Activated B cell treated with CpG ODN at 0.5 μM for 24 hours (primary cell): ENCODE measurements around the gene ZPBP2. TPM values are rescaled to one million over a fixed set of nuclear protein-coding genes. Genes with fewer than 3 reads are reported as not detected.

Experiments used
- ATAC-seq: fragments of 200-7000 bp; cut with Tn5 transposase; one replicate; pipeline ENCODE4 v1.10.0; 2021; ENCODE audit warnings: low read depth, mild to moderate bottlenecking, moderate library complexity
- CTCF ChIA-PET: fragments of 350-600 bp; sonication (Branson Sonifier 250); formaldehyde crosslinking; loops from one replicate; lab custom pipeline; 2021; ENCODE audit warnings: antibody characterized with exemption; lab: Charles Lee
- POLR2A ChIA-PET: fragments of 350-600 bp; sonication (Branson Sonifier 250); formaldehyde crosslinking; loops from one replicate; lab custom pipeline; 2021; ENCODE audit warnings: antibody characterized with exemption; lab: Charles Lee
- DNase-seq: peaks from one replicate; pipeline ENCODE4 v3.0.0; 2022
- H3K27ac Mint-ChIP-seq: one replicate; pipeline ENCODE4 v1.8.0; 2020; ENCODE audit warnings: mixed read lengths
- H3K27me3 Mint-ChIP-seq: one replicate; pipeline ENCODE4 v1.8.0; 2021; ENCODE audit warnings: mixed read lengths
- H3K36me3 Mint-ChIP-seq: one replicate; pipeline ENCODE4 v1.8.0; 2021; ENCODE audit warnings: low read depth, mixed read lengths
- H3K4me1 Mint-ChIP-seq: one replicate; pipeline ENCODE4 v1.8.0; 2021; ENCODE audit warnings: mixed read lengths
- H3K4me3 Mint-ChIP-seq: one replicate; pipeline ENCODE4 v1.8.0; 2020; ENCODE audit warnings: mild to moderate bottlenecking, mixed read lengths
- H3K9me3 Mint-ChIP-seq: one replicate; pipeline ENCODE4 v1.8.0; 2020; ENCODE audit warnings: mixed read lengths
- CTCF ChIP-seq: fragments of 200-600 bp; IDR thresholded peaks from one replicate; pipeline ENCODE4 v1.8.0; 2022; ENCODE audit warnings: antibody characterized with exemption, mild to moderate bottlenecking
- intact Hi-C: fragments of 100-400 bp; cut with micrococcal nuclease; formaldehyde crosslinking; loops from one replicate; pipeline ENCODE4 v1.15.1; 2024
- total RNA-seq: library from RNA; stranded (reverse); gene quantifications from 2 replicates; pipeline ENCODE4 v1.2.3, GENCODE V29; 2022

ZPBP2 gene
- total RNA-seq, 1 donor from 2014 or later, result 1.2 TPM

- peaks cover 43% of the 10 kb centered on the region for H3K36me3 Mint-ChIP-seq
- CTCF ChIA-PET, result interaction anchor here (0.9 to 2.6 kb wide), 10 partner anchors 17 to 243 kb away, joined by 3 to 26 read pairs (median 4); partner anchors contain the start of gene MIEN1
- peak within 1 kb of the TSS; percentile 99 for H3K27ac Mint-ChIP-seq
- peaks cover 71% of the 10 kb centered on the region for H3K4me1 Mint-ChIP-seq
- intact Hi-C loops, result loop anchor here (1.0 to 10.0 kb wide), 9 partner anchors 42 to 1159 kb away; partner anchors contain the start of genes MIEN1, MLLT6, PGAP3 and PSMD3
- no peak for TF ChIP-seq CTCF
- DNase-seq, result peak; percentile 78
- POLR2A ChIA-PET, result interaction anchor here (0.5 to 8.5 kb wide), 22 partner anchors 15 to 242 kb away, joined by 3 to 165 read pairs (median 7); partner anchors contain the start of genes LRRC3C, MIEN1, ORMDL3 and PGAP3
- peak within 1 kb of the TSS; percentile 98 for H3K4me3 Mint-ChIP-seq
- H3K9me3 Mint-ChIP-seq, result peaks cover 5% of the 10 kb centered on the region
- H3K27me3 Mint-ChIP-seq, result no peaks in the 10 kb centered on the region
- peak; percentile 58 for ATAC-seq
Observed at GRCh38 chr17:39863918-39864746, 3.9 kb upstream of the ZPBP2 start, which contains the start of gene IKZF3. TSS of gene IKZF3 (minus strand) at chr17:39864312. CDS start at chr17:39864126, 186 bp downstream.

GRCh38 chr17:39866013-39866730 lies 1.8 kb upstream of the ZPBP2 start:
- peak overlapping the region; percentile 99 for H3K27ac Mint-ChIP-seq
- ChIA-PET CTCF (interaction anchor here (1.4 to 2.6 kb wide), 3 partner anchors 111 to 245 kb away, joined by 6 to 26 read pairs (median 19); partner anchors contain the start of gene MIEN1), POLR2A (interaction anchor here (0.7 to 8.5 kb wide), 9 partner anchors 72 to 869 kb away, joined by 3 to 165 read pairs (median 11); partner anchors contain the start of gene PSMD3)
- H3K36me3 Mint-ChIP-seq, result peaks cover 26% of the 10 kb centered on the region
- peaks cover 5% of the 10 kb centered on the region for H3K9me3 Mint-ChIP-seq
- no peak for DNase-seq
- ATAC-seq, result no peak
- intact Hi-C loops, result loop anchor here (10.0 kb wide), 1 partner anchor 1161 kb away; the partner anchor contains the start of gene MLLT6
- no peaks in the 10 kb centered on the region for H3K27me3 Mint-ChIP-seq
- H3K4me3 Mint-ChIP-seq, result peak overlapping the region; percentile 98
- peaks cover 65% of the 10 kb centered on the region for H3K4me1 Mint-ChIP-seq
- TF ChIP-seq CTCF, result no peak

GRCh38 chr17:39867084-39867879 lies 720 bp upstream of the ZPBP2 start:
- Mint-ChIP-seq H3K4me3 (peak overlapping the region; percentile 77), H3K27me3 (no peaks in the 10 kb centered on the region), H3K36me3 (peaks cover 20% of the 10 kb centered on the region), H3K27ac (peak overlapping the region; percentile 97), H3K9me3 (peaks cover 5% of the 10 kb centered on the region), H3K4me1 (peaks cover 70% of the 10 kb centered on the region)
- POLR2A ChIA-PET, result interaction anchor here (0.7 to 1.0 kb wide), 2 partner anchors 10 to 112 kb away, joined by 3 to 4 read pairs; no protein-coding TSS in a partner anchor
- DNase-seq (peak; percentile 28), ATAC-seq (peak; percentile 29)
- no peak for TF ChIP-seq CTCF
- intact Hi-C loops, result loop anchor here (1.0 to 10.0 kb wide), 2 partner anchors 457 to 1162 kb away; partner anchors contain the start of gene MLLT6
- CTCF ChIA-PET, result no interaction called here

GRCh38 chr17:39868554-39868942 lies 546 bp downstream of the ZPBP2 start:
- peaks cover 13% of the 10 kb centered on the region for H3K36me3 Mint-ChIP-seq
- no peaks in the 10 kb centered on the region for H3K27me3 Mint-ChIP-seq
- DNase-seq, result no peak
- H3K4me3 Mint-ChIP-seq, result peak overlapping the region; percentile 77
- ATAC-seq, result no peak
- H3K9me3 Mint-ChIP-seq, result peaks cover 5% of the 10 kb centered on the region
- peak overlapping the region; percentile 97 for H3K27ac Mint-ChIP-seq
- ChIA-PET POLR2A (interaction anchor here (0.6 to 1.6 kb wide), 5 partner anchors 47 to 246 kb away, joined by 3 to 17 read pairs (median 3); no protein-coding TSS in a partner anchor), CTCF (interaction anchor here (1.0 kb wide), 1 partner anchor 247 kb away, joined by 3 read pairs; no protein-coding TSS in a partner anchor)
- no peak for TF ChIP-seq CTCF
- intact Hi-C loops, result loop anchor here (10.0 kb wide), 1 partner anchor 1164 kb away; the partner anchor contains the start of gene MLLT6
- peaks cover 77% of the 10 kb centered on the region for H3K4me1 Mint-ChIP-seq
